IPS-18c (cell line): ENCODE data around the gene EPM2A.

Source experiments
- H3K4me3 ChIP-seq: 2 replicates; pipeline ENCODE4 v1.7.0; 2013; ENCODE audit warnings: low read depth, mild to moderate bottlenecking, low read length, moderate library complexity; ENCODE audit not compliant: insufficient read depth
- H3K9me3 ChIP-seq: one replicate; pipeline ENCODE4 v1.6.1; 2013; ENCODE audit warnings: mild to moderate bottlenecking, low read length, moderate library complexity; ENCODE audit not compliant: control insufficient read depth, insufficient read depth

EPM2A gene

DNA sequence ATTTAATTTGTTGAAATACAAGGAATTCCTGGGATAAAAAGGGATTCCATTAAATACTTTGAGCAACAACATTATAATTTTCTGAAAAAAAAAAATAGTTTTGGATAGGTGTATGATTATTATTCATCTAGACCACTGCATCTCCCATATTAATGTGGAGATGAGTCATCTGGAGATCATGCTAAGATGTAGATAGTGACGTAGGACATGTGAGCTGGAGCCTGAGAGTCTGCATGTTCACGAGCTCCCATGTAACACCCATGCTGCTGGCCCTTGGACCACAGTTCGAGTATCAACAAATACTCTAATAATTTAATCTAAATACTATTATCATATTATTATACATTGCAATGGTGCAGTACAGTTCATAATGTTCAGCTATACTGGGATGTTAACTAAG, 91.6 kb downstream of the EPM2A start:
- Histone ChIP-seq H3K9me3 (no peaks in the 10 kb centered on the region), H3K4me3 (no peak overlapping the region)

DNA sequence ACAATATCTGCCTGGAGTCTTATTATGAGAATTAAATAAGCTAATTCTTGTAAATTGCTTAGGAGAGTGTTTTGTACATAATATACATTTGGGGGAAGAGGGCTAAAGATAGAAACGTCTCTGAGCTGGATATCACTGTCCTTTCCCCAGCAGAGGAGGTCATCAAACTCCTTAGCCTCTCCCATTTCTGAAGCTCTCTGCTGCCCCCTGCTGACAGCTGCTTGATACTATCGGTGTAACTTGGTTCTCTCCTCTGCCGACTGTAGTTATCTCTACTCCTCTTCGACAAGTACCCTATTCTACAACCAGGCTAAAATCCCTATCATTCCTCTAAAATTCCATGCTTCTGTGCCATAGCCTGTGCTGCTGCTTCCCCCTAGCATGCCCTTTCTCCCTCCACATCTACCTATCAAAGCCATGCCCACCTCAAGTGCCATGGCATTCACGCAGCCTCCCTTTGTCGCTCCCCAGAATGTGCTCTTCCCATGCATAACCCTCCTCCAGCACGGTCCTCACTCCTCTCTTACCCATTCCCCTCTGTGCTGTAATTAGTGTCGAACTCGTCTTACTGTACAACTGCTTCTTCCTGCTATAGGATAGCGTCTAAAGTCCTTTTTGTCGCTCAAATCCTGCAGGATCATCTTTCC, 101.2 kb downstream of the EPM2A start:
- no peaks in the 10 kb centered on the region for H3K9me3 ChIP-seq
- H3K4me3 ChIP-seq: no peak overlapping the region

DNA sequence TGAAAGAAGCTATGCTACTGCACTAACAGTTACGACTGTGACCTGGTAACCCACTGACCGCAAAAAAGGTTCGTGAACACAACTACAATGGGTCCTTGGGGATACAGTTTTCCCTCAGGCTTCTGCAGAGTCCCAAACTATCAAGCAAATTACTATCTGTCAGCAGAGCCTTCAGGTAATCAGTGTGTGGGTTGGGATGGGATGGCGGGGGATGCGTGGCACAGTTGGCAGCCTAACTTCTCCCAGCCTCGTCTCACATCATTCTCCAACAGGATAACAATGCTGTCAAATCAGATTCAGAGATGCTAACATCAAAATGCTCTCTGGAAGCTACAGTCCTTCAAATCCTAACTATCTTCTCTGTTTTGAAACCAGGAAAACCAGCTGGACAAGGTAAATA, 102.3 kb downstream of the EPM2A start:
- no peak overlapping the region for H3K4me3 ChIP-seq
- no peaks in the 10 kb centered on the region for H3K9me3 ChIP-seq

DNA sequence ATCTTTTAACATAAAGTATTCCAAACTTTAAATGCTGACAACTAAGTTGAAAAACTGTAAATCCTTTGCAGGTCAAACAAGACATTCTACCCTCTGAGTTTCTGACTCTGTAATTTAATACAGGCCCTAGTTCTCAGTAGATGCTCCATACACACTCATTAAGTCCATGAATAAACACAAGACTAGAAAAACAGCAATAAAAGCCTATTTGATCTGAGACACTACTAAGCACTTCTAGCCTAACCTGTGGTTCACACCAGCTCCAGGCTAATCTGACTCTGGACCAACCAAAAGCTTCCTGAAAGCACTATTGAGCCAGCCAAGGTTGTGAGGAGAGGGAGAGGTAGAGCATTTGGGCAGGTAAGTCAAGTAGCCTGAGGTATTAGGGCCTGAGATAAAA, 103.9 kb downstream of the EPM2A start:
- Histone ChIP-seq H3K4me3 (no peak overlapping the region), H3K9me3 (no peaks in the 10 kb centered on the region)

DNA sequence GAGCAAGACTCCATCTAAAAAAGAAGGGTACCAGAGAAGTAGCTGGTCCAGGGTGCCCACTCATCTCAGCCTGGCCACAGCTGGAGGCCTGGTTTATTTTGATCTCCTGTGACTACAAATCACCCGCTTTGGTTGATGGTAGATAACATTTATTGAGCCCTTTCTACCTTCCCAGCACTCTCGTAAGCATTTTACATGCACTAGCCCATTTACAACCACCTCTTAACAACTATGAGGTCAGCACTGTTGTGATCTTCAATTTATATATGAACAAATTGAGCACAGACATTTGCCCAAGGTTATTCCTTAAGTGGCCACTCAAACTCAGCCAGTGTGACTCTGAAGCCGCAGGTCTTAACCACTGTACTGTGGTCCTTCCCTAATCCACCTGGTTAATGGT, 104.7 kb downstream of the EPM2A start:
- Histone ChIP-seq H3K4me3 (no peak overlapping the region), H3K9me3 (no peaks in the 10 kb centered on the region)

DNA sequence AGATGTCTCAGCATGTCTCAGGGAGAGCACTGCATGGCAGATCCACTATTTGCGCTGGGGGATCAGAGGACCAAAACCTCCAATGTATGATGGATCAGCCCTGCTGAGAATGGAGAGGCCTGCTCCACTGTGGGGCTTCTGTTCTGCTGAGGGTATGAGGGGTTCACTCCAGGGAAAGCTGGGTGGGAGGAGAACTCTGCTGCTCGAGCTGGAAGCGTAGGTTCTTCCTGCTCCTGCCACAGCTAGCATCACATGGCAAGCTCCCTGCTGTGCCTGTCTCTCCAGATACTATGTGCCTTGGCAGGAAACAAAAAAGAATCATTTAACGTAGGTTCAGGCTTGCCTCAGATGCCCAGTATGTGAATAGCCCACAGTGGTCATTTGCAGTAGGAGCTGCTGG, 105.8 kb downstream of the EPM2A start:
- Histone ChIP-seq H3K9me3 (no peaks in the 10 kb centered on the region), H3K4me3 (no peak overlapping the region)

DNA sequence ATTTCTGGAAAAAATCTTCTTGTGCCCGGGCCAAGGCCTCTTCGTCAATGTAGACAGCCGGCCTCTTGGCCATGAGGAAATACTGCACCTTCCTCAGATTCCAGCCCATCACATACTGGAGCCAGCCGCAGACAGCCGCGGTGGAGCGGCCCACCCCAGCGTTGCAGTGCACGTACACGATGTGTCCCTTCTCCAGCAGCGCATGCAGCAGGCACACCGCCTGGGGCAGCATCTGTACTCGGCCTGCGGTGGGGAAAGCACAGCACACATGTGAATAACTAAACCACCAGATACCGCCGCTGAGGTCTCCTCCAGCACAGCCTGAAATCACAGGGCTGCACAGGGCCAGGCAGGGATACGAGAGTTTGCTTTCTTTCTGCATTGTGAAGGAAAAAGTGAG, 107.9 kb downstream of the EPM2A start:
- Histone ChIP-seq H3K4me3 (no peak overlapping the region), H3K9me3 (no peaks in the 10 kb centered on the region)

DNA sequence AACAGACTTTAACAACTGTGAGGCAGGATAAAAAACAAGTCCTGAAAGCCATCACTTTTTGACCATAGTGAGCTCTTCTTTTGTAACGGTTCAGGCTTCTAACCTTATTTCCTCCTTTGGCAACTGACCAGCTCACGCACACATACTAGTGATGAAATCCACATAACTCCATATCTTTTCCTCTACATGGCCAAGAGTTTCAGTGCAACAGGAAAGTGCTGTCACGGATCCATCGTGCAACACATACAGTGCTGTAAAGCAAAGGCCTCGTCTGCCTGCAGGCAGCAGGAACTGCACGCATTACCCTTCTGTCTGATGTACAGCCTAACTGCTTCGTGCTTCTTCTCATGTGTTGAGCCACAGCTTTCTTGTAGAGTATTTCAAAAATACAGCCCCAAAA, 108.5 kb downstream of the EPM2A start:
- H3K9me3 ChIP-seq: no peaks in the 10 kb centered on the region
- no peak overlapping the region for H3K4me3 ChIP-seq

DNA sequence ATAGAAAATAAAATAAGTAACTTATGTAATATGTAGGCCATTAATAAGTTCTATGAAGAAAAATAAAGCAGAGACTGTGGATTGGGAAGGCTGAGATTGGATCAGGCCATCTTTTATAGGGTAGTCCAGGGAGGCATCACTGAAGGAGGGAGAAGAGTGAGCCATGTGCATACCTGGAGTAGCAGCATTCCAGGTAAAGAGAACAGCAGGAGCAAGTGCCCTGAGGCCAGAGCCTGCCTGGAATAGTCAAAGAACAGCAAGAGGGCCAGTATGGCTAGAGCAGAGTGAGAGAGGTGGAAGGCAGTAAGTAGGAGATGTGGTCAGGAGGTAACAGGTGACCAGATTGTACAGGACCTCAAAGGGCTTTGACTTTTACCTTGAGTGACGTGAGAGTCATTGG, 112.1 kb downstream of the EPM2A start:
- no peak overlapping the region for H3K4me3 ChIP-seq

DNA sequence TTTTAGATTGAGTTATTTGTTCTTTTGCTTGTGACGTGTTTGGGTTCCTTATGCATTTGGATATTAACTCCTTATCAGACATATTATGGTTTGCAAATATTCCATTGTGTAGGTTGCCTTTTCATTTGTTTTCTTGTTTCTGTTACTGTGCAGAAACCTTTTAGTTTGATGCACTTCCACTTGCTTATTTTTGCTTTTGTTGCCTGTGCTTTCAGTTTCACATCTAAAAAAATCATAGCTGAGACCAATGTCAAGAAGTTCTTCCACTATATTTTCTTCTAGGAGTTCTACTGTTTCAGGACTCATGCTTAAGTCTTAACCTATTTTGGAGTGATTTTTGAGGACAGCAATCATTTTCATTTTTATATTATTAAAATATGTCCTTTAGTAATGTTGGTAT, 113.5 kb downstream of the EPM2A start:
- H3K9me3 ChIP-seq: no peaks in the 10 kb centered on the region
- H3K4me3 ChIP-seq: no peak overlapping the region

More for the DNA sequence above, 112.1 kb downstream of the EPM2A start:
- no peaks in the 10 kb centered on the region for H3K9me3 ChIP-seq

DNA sequence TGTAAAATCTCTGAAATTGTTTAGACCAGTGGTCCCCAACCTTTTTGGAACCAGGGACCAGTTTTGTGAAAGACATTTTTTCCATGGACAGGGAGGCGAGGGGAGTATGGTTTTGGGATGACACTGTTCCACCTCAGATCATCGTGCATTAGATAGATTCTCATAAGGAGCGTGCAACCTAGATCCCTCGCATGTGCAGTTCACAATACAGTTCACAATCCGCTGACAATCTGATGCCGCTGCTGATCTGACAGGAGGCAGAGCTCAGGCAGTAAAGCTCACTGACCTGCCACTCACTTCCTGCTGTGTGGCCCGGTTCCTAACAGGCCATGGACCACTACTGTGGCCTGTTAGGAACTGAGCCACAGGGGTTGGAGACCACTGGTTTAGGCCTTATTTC, 115.2 kb downstream of the EPM2A start:
- no peaks in the 10 kb centered on the region for H3K9me3 ChIP-seq
- no peak overlapping the region for H3K4me3 ChIP-seq

DNA sequence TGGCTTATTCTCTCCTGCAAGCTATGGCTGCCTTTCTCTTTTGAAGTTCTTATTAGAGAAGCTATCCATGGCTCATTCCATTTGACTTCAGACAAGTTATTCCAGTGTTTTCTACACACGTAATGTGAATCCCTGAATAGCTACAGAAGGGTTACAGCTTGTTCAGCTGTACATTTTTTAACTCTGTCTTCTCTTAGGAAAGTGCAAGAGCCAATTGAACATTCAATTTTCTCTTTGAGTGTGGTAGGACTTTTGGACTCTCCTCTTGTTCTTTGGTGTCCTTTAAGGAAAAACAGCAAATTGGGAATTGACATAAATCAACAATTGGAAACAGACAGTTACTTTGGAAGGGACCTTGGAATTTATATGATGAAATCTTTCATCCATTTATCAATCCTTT, 125.8 kb downstream of the EPM2A start:
- H3K4me3 ChIP-seq: no peak overlapping the region

DNA sequence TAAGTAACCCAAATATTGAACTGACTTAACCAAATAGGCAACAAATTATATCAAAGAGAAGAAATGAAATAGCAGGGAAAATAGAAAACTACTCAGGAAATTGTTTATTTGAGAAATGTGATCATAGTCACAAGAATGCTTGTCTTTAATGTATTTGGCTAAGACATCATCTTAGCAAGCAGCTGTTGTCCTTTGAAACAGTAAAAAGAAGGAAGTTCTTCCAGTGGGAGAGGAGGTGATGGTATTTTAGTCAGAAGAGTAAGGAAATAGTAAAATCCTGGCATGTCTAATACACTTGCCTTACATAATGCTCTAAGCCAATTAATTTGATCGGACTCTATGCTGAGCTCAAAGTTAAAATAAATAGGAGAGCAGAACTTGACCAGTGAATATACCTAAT, 126.5 kb downstream of the EPM2A start:
- H3K9me3 ChIP-seq: no peaks in the 10 kb centered on the region
- H3K4me3 ChIP-seq: no peak overlapping the region

More for the DNA sequence above, 125.8 kb downstream of the EPM2A start:
- H3K9me3 ChIP-seq: no peaks in the 10 kb centered on the region

DNA sequence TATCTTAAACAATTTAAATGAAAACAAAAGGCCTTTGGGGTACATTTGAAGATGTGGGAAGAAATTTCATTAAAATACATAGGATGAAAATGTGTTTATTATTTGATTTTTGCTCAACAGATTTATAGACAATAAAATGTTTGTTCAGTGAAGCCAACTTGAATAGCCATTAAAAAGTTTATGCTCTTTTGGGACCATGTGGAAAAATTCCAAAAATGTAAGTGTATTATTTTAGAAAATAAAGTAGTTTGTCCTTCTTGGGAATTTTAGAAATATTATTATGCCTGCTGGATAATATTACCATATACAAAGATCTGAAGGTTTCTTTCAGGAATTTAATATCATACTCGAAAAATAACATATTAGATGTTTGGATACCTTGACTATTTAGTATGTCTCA, 131.3 kb downstream of the EPM2A start:
- no peak overlapping the region for H3K4me3 ChIP-seq
- no peaks in the 10 kb centered on the region for H3K9me3 ChIP-seq

DNA sequence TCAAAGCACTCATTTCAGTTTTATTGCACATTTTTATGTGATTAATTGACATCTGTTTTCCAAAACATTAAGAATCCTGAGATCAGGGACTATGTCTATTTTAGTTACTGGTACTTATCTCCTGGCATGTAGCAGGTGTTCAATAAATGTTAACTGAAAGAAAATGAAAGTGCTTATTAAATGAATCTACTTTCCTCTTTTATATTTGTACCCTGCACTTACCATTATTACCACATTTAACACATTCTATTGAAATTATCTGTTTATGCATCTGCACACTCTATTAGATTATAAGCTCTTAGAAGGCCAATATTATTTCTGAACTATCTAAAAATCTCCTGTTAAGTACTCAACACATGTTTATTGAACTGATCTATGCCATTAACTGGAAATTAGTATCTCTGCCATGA, 131.9 kb downstream of the EPM2A start:
- H3K9me3 ChIP-seq: no peaks in the 10 kb centered on the region
- no peak overlapping the region for H3K4me3 ChIP-seq

DNA sequence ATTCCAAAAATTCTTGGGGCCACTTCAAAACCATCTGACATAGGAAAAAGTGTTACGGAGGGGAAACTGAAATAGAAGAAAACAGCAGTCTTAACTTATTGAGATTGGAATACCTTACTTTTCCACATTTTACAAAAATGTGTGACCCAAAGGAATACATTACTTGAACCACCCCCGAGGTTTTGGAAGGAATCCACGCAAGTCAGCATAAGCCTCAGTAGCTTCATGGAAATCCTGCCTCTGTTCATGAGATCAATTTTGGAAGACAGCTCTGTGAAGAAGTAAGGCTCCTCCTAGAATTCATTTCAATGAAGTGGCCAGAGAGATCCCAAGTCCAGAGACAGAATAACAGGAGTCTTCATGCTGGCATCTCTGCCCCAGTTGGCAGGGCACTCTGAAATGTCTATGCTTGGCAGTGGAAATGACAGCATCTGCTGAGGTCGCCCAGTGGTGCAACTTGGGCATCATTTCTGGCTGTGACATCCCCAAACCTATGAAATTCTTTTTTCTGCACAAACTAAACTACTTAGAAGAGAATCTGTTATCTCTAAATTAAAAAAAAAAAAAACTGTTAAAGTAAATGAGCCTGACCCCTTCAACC, 132.5 kb downstream of the EPM2A start:
- H3K9me3 ChIP-seq: no peaks in the 10 kb centered on the region

DNA sequence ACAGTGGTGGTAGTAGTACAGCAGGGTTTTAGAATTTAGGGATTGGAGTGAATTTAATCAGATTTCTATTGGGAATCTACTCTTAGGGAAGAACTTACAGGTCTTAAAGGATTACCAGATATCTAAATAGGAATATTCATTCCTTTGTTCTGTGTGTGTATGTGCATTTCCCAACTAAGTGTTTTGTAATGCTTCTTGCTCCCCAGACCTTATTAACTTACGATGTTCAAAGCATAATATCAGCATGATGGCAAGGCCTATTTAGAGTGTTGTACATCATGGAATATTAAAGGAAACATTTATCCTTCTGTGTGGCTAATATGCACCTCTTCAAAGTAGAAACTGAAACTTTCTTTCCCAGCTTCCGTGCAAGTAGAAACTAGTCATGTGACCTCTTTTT, 133.9 kb downstream of the EPM2A start:
- Histone ChIP-seq H3K9me3 (no peaks in the 10 kb centered on the region), H3K4me3 (no peak overlapping the region)

More for the DNA sequence above, 132.5 kb downstream of the EPM2A start:
- H3K4me3 ChIP-seq: no peak overlapping the region

DNA sequence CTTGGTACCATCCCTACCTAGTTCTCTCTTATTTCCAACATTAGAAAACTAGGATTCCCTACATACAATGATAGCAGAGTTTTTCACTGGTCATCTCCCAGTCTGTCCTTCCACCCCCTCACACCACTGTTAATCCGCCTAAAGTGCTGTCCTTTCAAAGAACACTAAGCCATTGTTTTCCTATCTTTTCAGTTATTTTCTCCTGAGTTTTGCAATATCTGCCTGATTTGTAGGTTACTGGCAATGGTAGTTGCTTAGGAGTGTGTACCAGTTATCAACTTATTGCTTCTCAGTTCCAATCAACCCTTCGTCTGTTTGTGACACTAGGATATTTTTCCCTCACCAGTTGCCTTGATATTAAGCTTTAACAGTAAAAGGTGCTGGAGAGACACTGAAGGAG, 135.0 kb downstream of the EPM2A start:
- Histone ChIP-seq H3K4me3 (no peak overlapping the region), H3K9me3 (no peaks in the 10 kb centered on the region)

DNA sequence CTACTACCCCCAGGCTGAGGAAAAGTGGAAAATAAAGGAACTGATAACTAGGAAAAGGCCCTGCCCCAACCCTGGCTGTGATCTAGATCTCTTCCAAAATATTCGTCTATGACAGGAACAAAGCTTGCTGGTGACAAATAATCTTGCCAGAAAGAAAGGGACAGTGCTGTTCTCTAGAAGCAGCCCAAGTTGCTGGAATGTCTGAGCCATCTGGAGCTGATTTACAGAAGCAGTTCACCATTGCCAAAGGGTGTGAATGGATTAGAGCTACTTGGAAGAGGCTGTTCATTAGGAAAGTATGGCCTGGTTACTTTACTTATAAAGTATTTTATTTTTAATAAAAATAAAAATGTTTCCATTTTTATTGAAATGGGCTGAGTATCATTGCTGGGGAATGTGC, 146.3 kb downstream of the EPM2A start:
- Histone ChIP-seq H3K9me3 (no peaks in the 10 kb centered on the region), H3K4me3 (no peak overlapping the region)
